Cardiac muscle cell (in vitro differentiated cells and primary cell): ENCODE data around the gene RNLS. TPM values are rescaled to one million over a fixed set of nuclear protein-coding genes. Genes with fewer than 3 reads are reported as not detected.

Experiments
- DNase-seq, 2 donors: peaks; one replicate each; pipeline versions ENCODE4 v3.0.0 to v3.0.0-alpha.2; 2010 to 2017; ENCODE audit warnings: low read depth in 1 of 2, low spot score in 1 of 2
- H3K27ac ChIP-seq: fragments of 200-600 bp; sonication (generic); 2 replicates; pipeline ENCODE4 v1.5.1; 2016
- H3K27me3 ChIP-seq: fragments of 200-600 bp; sonication (generic); 2 replicates; pipeline ENCODE4 v1.6.0; 2016; ENCODE audit warnings: control low read depth
- H3K36me3 ChIP-seq: fragments of 200-600 bp; sonication (generic); 2 replicates; pipeline ENCODE4 v1.5.1; 2016; ENCODE audit warnings: control low read depth
- H3K4me1 ChIP-seq: fragments of 200-600 bp; sonication (generic); 2 replicates; pipeline ENCODE4 v1.8.1; 2017; ENCODE audit warnings: low read depth, mild to moderate bottlenecking, mixed run types
- H3K4me3 ChIP-seq: fragments of 200-600 bp; sonication (generic); 2 replicates; pipeline ENCODE4 v1.5.1; 2016; ENCODE audit warnings: mild to moderate bottlenecking
- H3K9me3 ChIP-seq: fragments of 200-600 bp; sonication (generic); 2 replicates; pipeline ENCODE4 v1.5.1; 2017; ENCODE audit warnings: low read depth, mild to moderate bottlenecking, control low read depth
- polyA plus RNA-seq: library from polyadenylated mRNA; unstranded; fragments of >200 nt; fragmentation: Nextera tagmentation; extraction: Ambion mirVana; gene quantifications from 2 replicates; pipeline ENCODE4 v1.2.1, GENCODE V29; 2016
- total RNA-seq: library from RNA; depleted of rRNA; stranded (reverse); fragments of >200 nt; gene quantifications from 2 replicates; pipeline ENCODE4 v1.2.3, GENCODE V29; 2016
- TF ChIP-seq, protein P1 (sequence below): IDR thresholded peaks from 2 replicates; pipeline ENCODE4 v1.5.1; 2012; ENCODE audit warnings: low read depth, mild to moderate bottlenecking, low read length

The RNLS gene
- total and polyA plus RNA-seq, 2 experiments from 2014 or later: 6.9 to 13.9 TPM

DNA sequence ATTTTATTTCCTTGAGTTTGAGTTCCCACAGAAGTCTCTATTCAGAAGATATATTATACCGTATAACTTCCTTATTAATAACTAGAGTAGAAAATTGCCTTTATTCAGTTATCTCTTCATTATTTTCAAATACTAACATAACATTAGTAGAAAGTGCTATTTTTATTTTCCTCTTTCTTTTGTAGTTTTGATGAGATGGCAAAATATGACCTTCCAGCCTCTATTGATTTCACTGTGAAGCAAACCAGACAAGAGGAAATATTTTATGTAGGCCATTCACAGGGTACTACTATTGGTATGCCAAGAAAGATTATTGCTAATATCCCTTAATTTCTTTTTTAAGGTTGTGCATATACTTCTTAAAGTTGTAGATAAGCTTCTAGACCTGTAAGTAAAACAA, 11.4 kb upstream of the RNLS start:
- Histone ChIP-seq H3K27me3 (peaks cover 16% of the 10 kb centered on the region), H3K36me3 (no peaks in the 10 kb centered on the region), H3K4me3 (no peak overlapping the region), H3K9me3 (no peaks in the 10 kb centered on the region), H3K4me1 (peaks cover 5% of the 10 kb centered on the region), H3K27ac (no peak overlapping the region)
- TF ChIP-seq, protein P1, sequence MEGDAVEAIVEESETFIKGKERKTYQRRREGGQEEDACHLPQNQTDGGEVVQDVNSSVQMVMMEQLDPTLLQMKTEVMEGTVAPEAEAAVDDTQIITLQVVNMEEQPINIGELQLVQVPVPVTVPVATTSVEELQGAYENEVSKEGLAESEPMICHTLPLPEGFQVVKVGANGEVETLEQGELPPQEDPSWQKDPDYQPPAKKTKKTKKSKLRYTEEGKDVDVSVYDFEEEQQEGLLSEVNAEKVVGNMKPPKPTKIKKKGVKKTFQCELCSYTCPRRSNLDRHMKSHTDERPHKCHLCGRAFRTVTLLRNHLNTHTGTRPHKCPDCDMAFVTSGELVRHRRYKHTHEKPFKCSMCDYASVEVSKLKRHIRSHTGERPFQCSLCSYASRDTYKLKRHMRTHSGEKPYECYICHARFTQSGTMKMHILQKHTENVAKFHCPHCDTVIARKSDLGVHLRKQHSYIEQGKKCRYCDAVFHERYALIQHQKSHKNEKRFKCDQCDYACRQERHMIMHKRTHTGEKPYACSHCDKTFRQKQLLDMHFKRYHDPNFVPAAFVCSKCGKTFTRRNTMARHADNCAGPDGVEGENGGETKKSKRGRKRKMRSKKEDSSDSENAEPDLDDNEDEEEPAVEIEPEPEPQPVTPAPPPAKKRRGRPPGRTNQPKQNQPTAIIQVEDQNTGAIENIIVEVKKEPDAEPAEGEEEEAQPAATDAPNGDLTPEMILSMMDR: no peak
- no peak for DNase-seq

DNA sequence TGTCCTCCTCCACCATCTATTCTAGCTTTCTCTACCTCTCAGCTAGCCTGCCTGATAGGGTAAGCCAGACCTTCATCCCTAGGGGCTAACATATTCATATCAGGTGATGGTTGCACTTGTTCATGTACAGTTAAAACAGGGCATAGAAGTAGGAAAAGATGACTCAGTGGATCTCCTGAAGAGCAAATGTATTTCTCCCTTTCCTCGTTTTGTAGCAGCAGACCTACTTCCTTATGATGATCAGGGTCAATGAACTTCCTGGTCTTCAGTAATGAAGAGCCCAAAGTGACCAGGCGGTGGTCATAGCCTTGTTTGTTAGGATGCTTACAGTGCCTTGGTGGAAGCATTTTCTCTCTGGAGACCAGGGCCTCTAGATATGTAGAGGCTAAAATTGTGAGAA, 9.8 kb upstream of the RNLS start:
- H3K9me3 ChIP-seq: no peaks in the 10 kb centered on the region
- peaks cover 25% of the 10 kb centered on the region for H3K27me3 ChIP-seq
- DNase-seq: no peak
- no peaks in the 10 kb centered on the region for H3K4me1 ChIP-seq
- no peak overlapping the region for H3K4me3 ChIP-seq
- no peaks in the 10 kb centered on the region for H3K36me3 ChIP-seq
- no peak overlapping the region for H3K27ac ChIP-seq
- TF ChIP-seq, protein P1: no peak

GRCh38 chr10:88592381-88592780, 9.3 kb upstream of the RNLS start:
- DNase-seq: no peak

GRCh38 chr10:88586462-88586861, 3.3 kb upstream of the RNLS start, which contains the start of gene LIPJ:
LIPJ (plus strand) TSS chr10:88586762; CDS start chr10:88590688, 3,926 bp downstream.
- peaks cover 32% of the 10 kb centered on the region for H3K27me3 ChIP-seq
- H3K9me3 ChIP-seq: no peaks in the 10 kb centered on the region
- H3K4me3 ChIP-seq: no peak within 1 kb of the TSS
- H3K36me3 ChIP-seq: no peaks in the 10 kb centered on the region
- no peak for DNase-seq
- H3K27ac ChIP-seq: no peak within 1 kb of the TSS
- TF ChIP-seq, protein P1: no peak
- no peaks in the 10 kb centered on the region for H3K4me1 ChIP-seq

More at GRCh38 chr10:88592381-88592780, 9.3 kb upstream of the RNLS start:
- Histone ChIP-seq H3K36me3 (no peaks in the 10 kb centered on the region), H3K4me3 (no peak overlapping the region), H3K9me3 (no peaks in the 10 kb centered on the region), H3K27me3 (peaks cover 26% of the 10 kb centered on the region), H3K4me1 (no peaks in the 10 kb centered on the region), H3K27ac (no peak overlapping the region)
- TF ChIP-seq, protein P1: no peak

GRCh38 chr10:88583584-88583957, 453 bp upstream of the RNLS start:
- Histone ChIP-seq H3K4me3 (peak overlapping the region; percentile 28), H3K9me3 (no peaks in the 10 kb centered on the region), H3K36me3 (no peaks in the 10 kb centered on the region), H3K27me3 (peaks cover 7% of the 10 kb centered on the region), H3K27ac (no peak overlapping the region), H3K4me1 (no peaks in the 10 kb centered on the region)
- no peak for DNase-seq
- TF ChIP-seq, protein P1: no peak

DNA sequence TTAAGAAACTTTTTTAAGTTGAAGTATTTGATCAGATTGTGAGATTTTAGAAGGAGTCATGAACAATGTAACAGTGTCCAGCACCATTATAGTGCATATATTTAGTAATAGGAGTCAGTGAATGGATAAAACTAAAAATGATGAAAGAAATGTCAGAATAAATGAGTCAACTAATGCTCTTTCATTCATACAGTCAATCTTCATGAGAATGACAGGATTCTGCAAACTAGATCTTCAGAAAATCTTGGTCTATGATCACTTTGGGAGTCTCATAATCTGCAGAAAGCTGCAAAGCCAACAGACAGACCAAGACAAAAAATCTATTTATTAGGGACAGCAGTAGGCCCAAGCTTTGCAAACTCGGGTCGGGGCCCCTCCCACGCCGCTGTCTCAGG, 710 bp downstream of the RNLS start:
- Histone ChIP-seq H3K36me3 (no peaks in the 10 kb centered on the region), H3K9me3 (no peaks in the 10 kb centered on the region), H3K4me3 (peak overlapping the region; percentile 28), H3K27ac (no peak overlapping the region), H3K4me1 (no peaks in the 10 kb centered on the region), H3K27me3 (peaks cover 7% of the 10 kb centered on the region)
- DNase-seq: no peak
- TF ChIP-seq, protein P1: no peak
